NCI-H1105 (cell line): ENCODE measurements around the gene GNB2.
A peak's percentile ranks its signal among the peaks of the same experiment; 100 is the strongest.
"Not testable (repeated sequence)": the region's sequence is repeated elsewhere in the genome, so short reads cannot be mapped to it uniquely, and the experiment has no call there.

ENCODE experiments used
- DNase-seq: peaks from one replicate; lab custom pipeline; 2025; lab: John Stamatoyannopoulos, UW

GNB2 gene

DNA sequence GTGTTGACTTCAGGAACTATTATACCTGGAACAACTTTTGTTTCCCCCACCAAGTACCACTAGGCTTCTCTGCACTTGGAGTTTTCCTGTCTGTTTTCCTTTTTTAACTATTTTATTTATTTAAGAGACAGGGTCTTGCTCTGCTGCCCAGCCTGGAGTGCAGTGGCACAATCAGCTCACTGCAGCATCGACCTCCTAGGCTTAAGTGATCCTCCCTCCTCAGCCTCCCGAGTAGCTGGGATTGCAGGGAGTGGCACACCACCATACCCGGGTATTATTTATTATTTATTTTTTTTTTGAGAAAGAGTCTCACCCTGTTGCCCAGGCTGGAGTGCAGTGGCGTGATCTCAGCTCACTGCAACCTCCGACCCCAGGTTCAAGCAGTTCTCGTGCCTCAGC lies 22.6 kb downstream of the GNB2 start:
- no peak for DNase-seq

DNA sequence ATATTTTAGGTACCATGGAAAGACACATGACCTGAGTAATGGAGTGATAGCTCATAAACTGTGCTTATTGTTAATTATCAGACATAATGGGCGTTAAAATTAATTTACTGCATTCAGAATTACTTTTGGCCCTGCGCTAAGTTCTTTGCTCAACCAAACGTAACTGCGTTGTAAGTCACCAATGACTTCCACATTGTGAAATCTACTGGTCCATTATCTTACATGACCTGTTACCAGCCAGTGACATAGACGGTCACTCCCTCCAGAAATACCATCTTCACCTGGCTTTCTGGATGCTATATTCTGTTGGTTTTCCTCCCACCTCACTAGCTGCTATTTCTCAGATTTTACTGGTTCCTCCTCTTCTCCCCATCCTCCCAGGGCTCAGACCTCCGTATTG lies 25.5 kb downstream of the GNB2 start:
- DNase-seq = no peak

DNA sequence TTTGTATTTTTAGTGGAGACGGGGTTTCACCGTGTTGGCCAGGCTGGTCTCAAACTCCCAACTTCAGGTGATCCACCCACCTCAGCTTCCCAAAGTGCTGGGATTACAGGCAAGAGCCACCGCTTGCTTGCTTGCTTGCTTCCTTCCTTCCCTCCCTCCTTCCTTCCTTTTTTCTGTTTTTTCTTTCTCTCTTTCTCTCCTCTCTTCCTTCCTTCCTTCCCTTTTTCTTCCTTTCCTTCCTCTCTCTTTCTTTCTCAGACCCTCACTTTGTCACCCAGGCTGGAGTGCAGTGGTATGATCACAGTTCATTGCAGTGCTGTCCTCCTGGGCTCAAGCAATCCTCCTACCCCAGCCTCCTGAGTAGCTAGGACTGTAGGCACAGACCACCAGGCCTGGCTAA lies 27.5 kb downstream of the GNB2 start:
- DNase-seq = not testable (repeated sequence)

DNA sequence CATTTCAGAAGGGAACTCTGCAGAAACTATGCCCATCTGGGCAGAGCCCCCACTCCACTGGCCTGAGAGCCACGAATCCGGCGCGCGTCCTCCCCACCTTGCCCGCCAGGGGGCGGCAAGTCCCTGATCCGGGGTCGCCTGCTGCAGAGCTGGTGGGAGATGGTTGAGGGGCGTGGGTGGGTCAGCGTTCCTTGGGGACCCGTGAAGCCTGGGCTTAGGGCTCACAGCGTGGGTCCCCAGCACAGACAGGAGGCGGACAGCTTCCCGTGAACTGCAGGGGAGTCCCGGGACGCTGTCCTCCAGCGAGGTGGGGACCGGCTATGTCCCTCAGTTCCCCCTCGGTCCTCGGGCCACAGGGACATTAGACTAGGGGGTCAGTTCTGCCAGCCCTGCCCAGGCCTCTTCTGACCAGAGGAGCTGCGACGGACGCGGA lies 31.8 kb downstream of the GNB2 start:
- DNase-seq = peak; percentile 56

DNA sequence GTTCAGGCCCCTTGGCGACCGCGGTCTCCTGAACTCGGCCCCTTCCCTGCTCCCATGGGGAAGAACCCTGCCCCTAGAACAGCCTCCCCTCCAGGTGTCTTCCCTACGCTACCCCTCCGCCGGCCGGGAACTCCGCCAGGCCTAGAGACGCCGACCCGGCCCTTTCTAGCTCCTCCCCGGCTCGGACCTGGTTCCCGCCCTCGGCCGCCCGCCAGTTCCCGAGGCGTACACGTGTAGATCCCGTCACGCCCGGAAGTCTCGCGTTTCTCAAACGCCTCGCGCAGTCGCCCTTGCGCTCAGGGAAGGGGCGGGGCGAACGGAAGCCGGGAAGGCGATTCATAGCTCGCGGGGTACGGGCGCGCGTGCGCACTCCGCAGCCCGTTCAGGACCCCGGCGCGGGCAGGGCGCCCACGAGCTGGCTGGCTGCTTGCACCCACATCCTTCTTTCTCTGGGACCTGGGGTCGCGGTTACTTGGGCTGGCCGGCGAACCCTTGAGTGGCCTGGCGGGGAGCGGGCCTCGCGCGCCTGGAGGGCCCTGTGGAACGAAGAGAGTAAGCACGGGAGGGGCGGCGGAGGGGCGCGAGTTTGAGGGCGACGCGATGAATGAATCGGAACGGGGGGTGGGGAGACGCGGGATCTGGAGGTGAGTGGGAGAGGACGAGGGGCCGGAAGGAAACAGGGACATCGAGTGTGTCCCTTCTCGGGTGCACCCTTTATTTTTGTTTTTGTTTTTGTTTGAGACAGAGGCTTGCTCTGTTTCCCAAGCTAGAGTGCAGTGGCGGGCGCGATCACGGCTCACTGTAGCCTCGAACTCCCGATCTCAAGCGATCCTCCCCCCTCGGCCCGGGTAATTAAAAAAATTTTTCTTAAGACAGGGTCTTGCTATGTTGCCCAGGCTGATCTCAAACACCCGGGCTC lies 32.5 kb downstream of the GNB2 start, which contains the start of gene POP7:
TSS of gene POP7 (plus strand) at position 369 of the 919 bp plus-strand sequence. CDS start 710 bp downstream, outside the sequence.
- DNase-seq = peak; percentile 97

DNA sequence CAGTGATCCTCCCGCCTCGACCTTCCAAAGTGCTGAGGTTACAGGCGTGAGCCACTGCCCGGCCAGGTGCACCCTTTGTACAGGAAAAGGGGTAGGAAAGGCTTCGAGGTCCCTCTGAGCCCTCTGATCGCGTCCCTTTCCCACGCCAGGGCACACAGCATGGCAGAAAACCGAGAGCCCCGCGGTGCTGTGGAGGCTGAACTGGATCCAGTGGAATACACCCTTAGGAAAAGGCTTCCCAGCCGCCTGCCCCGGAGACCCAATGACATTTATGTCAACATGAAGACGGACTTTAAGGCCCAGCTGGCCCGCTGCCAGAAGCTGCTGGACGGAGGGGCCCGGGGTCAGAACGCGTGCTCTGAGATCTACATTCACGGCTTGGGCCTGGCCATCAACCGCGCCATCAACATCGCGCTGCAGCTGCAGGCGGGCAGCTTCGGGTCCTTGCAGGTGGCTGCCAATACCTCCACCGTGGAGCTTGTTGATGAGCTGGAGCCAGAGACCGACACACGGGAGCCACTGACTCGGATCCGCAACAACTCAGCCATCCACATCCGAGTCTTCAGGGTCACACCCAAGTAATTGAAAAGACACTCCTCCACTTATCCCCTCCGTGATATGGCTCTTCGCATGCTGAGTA lies 33.3 kb downstream of the GNB2 start:
- no peak for DNase-seq

DNA sequence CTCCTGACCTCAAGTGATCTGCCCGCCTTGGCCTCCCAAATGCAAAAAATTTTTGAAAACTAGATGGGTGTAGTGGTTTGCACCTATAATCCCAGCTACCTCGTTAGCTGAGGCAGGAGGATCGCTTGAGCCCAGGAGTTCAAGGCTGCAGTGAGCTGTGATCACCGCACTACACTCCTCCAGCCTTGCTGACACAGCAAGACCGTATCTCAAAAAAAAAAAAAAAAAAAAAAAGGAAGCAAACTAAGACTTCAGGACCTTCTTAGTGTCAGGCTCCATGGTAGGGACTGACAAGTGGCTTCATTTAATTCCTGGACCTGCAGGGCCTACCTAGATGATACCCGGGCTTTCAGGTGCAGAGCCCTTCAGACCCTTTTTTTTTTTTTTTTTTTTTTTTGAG lies 34.9 kb downstream of the GNB2 start:
- DNase-seq = no peak

DNA sequence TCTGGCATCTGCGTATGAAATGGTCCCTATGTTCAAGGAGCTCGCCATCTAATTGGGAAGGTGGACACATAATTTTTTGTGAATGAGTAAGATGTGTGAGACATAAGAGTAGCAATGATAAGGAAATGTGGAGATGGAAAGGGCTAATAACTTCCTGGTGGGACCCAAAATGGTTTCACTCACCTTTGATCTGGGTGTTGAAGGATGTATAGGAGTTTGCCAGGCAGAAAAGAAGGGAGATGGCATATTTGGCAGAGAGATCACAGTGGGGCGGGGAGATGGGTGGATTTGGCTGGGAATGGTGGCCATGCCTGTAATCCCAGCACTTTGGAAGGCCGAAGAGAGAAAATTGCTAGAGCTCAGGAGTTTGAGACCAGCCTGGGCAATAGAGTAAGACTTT lies 36.9 kb downstream of the GNB2 start:
- no peak for DNase-seq

DNA sequence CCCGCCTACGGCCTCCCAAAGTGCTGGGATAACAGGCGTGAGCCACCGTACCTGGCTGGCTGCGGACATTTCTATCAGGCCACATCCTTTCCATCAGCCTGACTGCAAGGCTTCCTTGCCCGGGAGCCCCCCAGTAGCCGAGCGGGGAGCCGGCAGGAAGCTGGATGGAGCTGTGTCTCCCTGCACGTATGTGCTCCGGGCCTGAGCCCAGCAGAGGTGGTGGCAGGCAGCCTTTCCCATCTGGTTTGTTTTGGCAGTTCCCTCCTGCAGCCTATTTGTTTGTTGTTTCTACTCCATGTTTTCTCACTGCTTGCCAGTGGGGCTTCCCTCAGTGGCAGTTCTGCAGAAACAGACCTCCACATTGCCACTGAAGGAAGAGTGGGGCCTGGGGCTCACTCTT lies 37.8 kb downstream of the GNB2 start:
- no peak for DNase-seq

DNA sequence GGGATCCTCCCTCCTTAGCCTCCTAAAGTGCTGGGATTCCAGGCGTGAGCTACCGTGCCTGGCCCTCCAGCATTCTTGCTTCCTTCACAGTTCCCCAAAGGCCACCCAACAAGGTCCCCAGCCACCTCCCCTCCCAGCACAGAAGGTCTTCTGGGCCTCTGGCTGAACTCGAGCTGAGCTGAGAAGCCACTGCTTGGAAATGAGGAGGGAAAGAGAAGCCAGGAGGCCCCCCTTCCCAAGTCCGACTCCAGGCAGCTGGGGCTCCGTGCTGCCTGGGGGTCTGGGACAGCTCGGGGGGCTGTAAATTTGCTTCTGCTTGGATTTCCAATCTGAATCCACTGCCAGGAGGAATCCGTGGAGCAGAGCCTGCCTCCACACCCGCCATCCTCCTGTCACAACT lies 41.2 kb downstream of the GNB2 start:
- DNase-seq = no peak

DNA sequence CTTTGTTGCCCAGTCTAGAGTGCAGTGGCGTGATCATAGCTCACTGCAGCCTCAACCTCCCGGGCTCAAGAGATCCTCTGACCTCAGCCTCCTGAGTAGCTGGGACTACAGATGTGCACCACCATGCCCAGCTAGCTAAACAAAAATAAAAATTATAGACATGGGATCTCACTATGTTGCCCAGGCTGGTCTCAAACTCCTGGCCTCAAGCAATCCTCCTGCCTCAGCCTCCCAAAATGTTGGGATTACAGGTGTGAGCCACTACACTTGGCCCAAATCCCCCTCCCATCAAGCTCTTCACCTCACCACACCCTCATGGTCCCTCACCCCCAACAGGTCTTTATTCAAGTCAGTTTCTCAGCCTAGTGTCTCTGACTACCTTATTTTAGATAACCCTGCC lies 43.5 kb downstream of the GNB2 start:
- not testable (repeated sequence) for DNase-seq

DNA sequence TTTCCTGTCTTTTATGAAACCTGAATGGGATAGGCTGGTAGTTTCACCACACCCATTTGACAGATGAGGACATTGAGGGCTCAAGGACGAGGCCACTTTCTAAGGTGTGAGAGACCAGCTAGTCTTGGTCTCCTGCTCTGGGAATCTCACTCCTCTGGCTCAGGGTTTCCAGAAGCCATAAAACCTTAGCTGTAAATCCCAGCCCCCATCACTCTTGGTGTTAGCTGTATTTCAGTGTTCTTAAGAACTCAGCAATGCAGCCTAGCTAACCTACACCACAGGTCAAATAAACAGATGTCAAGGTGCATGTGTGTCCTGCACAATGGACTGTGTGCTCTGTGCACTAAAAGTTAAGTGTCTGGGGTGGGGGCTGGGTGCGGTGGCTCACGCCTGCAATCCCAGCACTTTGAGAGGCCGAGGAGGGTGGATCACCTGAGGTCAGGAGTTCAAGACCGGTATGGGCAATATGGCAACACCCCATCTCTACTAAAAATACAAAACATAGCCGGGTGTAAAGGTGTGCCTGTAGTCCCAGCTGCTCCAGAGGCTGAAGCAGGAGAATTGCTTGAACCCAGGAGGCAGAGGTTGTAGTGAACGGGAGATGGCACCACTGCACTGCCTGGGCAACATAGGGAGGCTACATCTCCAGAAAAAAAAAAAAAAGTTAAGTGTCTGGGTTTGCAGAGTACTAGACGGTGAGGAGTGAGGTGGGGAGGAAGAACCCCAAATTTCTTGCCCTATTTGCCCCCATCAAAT lies 46.2 kb downstream of the GNB2 start:
- DNase-seq = no peak

DNA sequence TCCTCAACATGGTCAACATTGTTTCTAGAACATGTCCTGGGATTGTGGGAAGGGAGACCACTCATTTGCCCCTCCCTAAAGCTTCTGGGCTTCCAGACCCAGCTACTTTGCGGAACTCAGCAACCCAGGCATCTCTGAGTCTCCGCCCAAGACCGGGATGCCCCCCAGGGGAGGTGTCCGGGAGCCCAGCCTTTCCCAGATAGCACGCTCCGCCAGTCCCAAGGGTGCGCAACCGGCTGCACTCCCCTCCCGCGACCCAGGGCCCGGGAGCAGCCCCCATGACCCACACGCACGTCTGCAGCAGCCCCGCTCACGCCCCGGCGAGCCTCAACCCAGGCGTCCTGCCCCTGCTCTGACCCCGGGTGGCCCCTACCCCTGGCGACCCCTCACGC lies 46.7 kb downstream of the GNB2 start, which contains the start of gene EPO:
TSS of gene EPO (plus strand) at position 190 of the 392 bp plus-strand sequence. CDS start 513 bp downstream, outside the sequence.
- no peak for DNase-seq

DNA sequence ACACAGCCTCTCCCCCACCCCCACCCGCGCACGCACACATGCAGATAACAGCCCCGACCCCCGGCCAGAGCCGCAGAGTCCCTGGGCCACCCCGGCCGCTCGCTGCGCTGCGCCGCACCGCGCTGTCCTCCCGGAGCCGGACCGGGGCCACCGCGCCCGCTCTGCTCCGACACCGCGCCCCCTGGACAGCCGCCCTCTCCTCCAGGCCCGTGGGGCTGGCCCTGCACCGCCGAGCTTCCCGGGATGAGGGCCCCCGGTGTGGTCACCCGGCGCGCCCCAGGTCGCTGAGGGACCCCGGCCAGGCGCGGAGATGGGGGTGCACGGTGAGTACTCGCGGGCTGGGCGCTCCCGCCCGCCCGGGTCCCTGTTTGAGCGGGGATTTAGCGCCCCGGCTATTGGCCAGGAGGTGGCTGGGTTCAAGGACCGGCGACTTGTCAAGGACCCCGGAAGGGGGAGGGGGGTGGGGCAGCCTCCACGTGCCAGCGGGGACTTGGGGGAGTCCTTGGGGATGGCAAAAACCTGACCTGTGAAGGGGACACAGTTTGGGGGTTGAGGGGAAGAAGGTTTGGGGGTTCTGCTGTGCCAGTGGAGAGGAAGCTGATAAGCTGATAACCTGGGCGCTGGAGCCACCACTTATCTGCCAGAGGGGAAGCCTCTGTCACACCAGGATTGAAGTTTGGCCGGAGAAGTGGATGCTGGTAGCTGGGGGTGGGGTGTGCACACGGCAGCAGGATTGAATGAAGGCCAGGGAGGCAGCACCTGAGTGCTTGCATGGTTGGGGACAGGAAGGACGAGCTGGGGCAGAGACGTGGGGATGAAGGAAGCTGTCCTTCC lies 47.3 kb downstream of the GNB2 start:
- no peak for DNase-seq

DNA sequence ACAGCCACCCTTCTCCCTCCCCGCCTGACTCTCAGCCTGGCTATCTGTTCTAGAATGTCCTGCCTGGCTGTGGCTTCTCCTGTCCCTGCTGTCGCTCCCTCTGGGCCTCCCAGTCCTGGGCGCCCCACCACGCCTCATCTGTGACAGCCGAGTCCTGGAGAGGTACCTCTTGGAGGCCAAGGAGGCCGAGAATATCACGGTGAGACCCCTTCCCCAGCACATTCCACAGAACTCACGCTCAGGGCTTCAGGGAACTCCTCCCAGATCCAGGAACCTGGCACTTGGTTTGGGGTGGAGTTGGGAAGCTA lies 47.9 kb downstream of the GNB2 start:
- no peak for DNase-seq

DNA sequence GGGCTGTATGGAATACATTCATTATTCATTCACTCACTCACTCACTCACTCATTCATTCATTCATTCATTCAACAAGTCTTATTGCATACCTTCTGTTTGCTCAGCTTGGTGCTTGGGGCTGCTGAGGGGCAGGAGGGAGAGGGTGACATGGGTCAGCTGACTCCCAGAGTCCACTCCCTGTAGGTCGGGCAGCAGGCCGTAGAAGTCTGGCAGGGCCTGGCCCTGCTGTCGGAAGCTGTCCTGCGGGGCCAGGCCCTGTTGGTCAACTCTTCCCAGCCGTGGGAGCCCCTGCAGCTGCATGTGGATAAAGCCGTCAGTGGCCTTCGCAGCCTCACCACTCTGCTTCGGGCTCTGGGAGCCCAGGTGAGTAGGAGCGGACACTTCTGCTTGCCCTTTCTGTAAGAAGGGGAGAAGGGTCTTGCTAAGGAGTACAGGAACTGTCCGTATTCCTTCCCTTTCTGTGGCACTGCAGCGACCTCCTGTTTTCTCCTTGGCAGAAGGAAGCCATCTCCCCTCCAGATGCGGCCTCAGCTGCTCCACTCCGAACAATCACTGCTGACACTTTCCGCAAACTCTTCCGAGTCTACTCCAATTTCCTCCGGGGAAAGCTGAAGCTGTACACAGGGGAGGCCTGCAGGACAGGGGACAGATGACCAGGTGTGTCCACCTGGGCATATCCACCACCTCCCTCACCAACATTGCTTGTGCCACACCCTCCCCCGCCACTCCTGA lies 49.1 kb downstream of the GNB2 start:
- no peak for DNase-seq

DNA sequence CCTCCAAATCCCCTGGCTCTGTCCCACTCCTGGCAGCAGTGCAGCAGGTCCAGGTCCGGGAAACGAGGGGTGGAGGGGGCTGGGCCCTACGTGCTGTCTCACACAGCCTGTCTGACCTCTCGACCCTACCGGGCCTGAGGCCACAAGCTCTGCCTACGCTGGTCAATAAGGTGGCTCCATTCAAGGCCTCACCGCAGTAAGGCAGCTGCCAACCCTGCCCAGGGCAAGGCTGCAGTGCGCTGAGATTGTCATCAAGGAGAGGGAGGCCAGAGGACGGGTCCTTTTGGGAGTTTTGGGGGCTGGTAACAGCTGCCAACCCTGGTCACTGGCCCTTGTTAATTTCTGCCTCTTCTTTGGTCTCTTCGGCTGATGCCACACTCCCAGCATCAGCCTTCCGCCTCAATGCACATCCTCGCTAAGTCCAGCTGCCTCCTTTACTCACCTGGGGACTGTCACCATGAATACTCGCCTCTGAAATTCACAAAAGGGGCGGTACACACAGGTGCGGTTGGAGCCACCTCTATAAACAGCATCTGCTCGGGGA lies 50.3 kb downstream of the GNB2 start:
- no peak for DNase-seq

DNA sequence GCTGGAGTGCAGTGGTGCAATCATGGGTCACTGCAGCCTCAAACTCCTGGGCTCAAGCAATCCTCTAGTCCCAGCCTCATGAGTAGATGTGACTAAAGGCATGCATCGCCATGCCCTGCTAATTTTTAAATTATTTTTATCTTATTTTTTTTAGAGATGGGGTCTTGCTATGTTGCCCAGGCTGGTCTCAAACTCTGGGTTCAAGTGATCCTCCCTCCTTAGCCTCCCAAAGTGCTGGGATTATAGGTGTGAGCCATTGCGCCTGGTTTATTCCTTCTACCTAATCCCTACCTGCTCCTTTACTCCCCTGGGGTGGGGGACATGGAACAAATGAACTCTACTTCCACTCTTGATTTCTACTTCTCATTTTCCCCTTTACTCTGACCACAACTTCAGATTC lies 50.8 kb downstream of the GNB2 start:
- not testable (repeated sequence) for DNase-seq

DNA sequence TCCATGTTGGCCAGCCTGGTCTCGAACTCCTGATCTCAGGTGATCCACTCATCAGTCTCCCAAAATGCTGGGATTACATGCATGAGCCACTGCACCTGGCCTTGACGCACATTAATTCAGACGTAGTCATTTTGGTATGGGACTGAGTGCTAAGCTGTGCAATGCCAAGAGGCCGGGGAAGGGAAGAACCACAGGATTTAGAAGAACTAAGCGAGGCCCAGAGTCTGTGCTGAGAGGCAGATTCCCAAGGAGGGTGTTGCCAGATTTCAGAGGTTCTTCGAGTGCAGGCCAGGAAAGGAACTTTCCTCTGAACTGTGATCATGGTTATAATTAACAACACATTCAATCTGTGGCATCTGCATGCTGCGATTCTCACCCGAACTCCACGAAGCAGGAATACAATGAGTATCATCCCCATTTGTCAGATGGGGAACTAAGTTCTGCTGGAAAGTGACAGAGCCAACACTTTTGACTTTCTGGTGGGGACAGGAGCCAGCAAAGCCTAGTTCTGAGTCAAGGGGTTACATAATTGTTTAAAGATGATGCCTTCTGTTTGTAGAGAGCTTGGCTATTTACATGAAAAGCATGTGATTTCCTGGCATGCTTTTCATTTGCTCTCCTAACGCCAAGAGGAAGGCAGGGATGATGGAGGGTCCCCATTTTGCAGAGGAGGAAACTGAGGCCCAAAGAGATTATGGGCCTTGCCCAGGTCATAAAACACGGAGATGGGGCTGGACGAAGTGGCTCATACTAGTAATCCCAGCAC lies 53.6 kb downstream of the GNB2 start:
- no peak for DNase-seq

DNA sequence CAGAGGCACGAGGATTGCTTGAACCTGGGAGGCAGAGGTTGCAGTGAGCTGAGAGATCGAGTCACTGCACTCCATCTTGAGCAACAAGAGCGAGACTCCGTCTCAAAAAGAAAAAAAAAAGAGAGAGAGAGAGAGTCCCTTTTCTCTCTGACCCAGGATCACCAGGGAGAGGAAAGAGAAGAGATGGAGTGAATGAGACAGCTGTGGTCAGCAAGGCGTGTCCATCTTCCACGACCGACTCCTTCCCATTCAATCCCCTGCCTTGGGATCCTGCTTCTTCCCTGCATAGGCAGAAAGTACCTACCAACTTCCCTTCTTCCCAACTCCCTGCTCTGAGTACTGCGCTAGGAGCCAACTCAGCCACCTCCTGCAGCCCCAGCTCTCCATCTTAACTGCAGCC lies 54.7 kb downstream of the GNB2 start:
- no peak for DNase-seq
